CD4-positive, alpha-beta memory T cell (primary cell): ENCODE data around the gene SLC8B1. TPM values are rescaled to one million over a fixed set of nuclear protein-coding genes. Genes with fewer than 3 reads are reported as not detected.

Experiments used
- CTCF ChIA-PET: fragments of 350-600 bp; sonication (Branson Sonifier 250); formaldehyde crosslinking; loops from one replicate; lab custom pipeline; 2021; ENCODE audit warnings: inconsistent platforms; ENCODE audit not compliant: partially characterized antibody; lab: Charles Lee
- POLR2A ChIA-PET: fragments of 350-600 bp; sonication (Branson Sonifier 250); formaldehyde crosslinking; loops from one replicate; lab custom pipeline; 2021; ENCODE audit not compliant: partially characterized antibody; lab: Charles Lee
- DNase-seq, 5 donors: peaks; one replicate each; pipeline versions ENCODE4 v3.0.0 to v3.0.0-alpha.2; 2020 to 2022; ENCODE audit warnings: mixed read lengths in 1 of 5
- H3K27ac ChIP-seq: one replicate; pipeline ENCODE4 v1.7.0; 2013; ENCODE audit warnings: low read depth, low read length
- H3K27me3 ChIP-seq: 2 replicates; pipeline ENCODE4 v1.7.0; 2013; ENCODE audit warnings: mild to moderate bottlenecking, low read length, moderate library complexity; ENCODE audit not compliant: insufficient read depth
- H3K36me3 ChIP-seq: 2 replicates; pipeline ENCODE4 v1.7.0; 2013; ENCODE audit warnings: mild to moderate bottlenecking, low read length, moderate library complexity; ENCODE audit not compliant: insufficient read depth
- H3K4me1 ChIP-seq: 2 replicates; pipeline ENCODE4 v1.7.0; 2013; ENCODE audit warnings: mild to moderate bottlenecking, low read length, moderate library complexity; ENCODE audit not compliant: insufficient read depth
- H3K4me3 ChIP-seq, 2 donors: one replicate each; pipeline ENCODE4 v1.7.0; 2013; ENCODE audit warnings: low read length in 2 of 2, mild to moderate bottlenecking in 1 of 2
- H3K9me3 ChIP-seq, 2 donors: one replicate each; pipeline ENCODE4 v1.7.0; 2013; ENCODE audit warnings: low read length in 2 of 2, control low read depth in 1 of 2; ENCODE audit not compliant: control insufficient read depth in 1 of 2
- H3K27ac Mint-ChIP-seq, 7 donors: one replicate each; pipeline ENCODE4 v1.8.0; 2020 to 2021; ENCODE audit warnings: mixed read lengths in 7 of 7, mild to moderate bottlenecking in 6 of 7, inconsistent platforms in 3 of 7, moderate library complexity in 3 of 7
- H3K27me3 Mint-ChIP-seq, 2 donors: one replicate each; pipeline ENCODE4 v1.8.0; 2020 to 2021; ENCODE audit warnings: mixed read lengths in 2 of 2
- H3K36me3 Mint-ChIP-seq, 2 donors: one replicate each; pipeline ENCODE4 v1.8.0; 2020 to 2021; ENCODE audit warnings: mixed read lengths in 2 of 2, inconsistent platforms in 1 of 2, mild to moderate bottlenecking in 1 of 2
- H3K4me1 Mint-ChIP-seq, 4 donors: one replicate each; pipeline ENCODE4 v1.8.0; 2020 to 2021; ENCODE audit warnings: mixed read lengths in 4 of 4, mild to moderate bottlenecking in 1 of 4
- H3K4me3 Mint-ChIP-seq, 8 donors: one replicate each; pipeline ENCODE4 v1.8.0; 2020 to 2021; ENCODE audit warnings: mixed read lengths in 8 of 8, mild to moderate bottlenecking in 7 of 8, moderate library complexity in 6 of 8, inconsistent platforms in 3 of 8
- H3K9me3 Mint-ChIP-seq, 8 donors: one replicate each; pipeline ENCODE4 v1.8.0; 2020 to 2021; ENCODE audit warnings: mixed read lengths in 8 of 8, mild to moderate bottlenecking in 5 of 8, inconsistent platforms in 3 of 8, moderate library complexity in 1 of 8
- intact Hi-C: fragments of 100-400 bp; cut with micrococcal nuclease; formaldehyde crosslinking; loops from one replicate; pipeline ENCODE4 v1.15.1; 2023
- polyA plus RNA-seq, 2 donors: library from polyadenylated mRNA; unstranded; fragments of 300-500 nt; fragmentation: Illumina TruSeq; gene quantifications; one replicate each; pipeline ENCODE4 v1.2.3, GENCODE V29; 2021
- total RNA-seq, 2 experiments: library from RNA; stranded (reverse); gene quantifications; one replicate each; pipeline ENCODE4 v1.2.3, GENCODE V29; 2021

SLC8B1 gene
- total RNA-seq (10 to 100 TPM; 91.2 to 93.5 TPM), polyA plus RNA-seq (10 to 100 TPM; 33.9 to 51.7 TPM)

- peak within 1 kb of the TSS; percentile 92 to 99 (median 98) for H3K4me3 Mint-ChIP-seq
- no peaks in the 10 kb centered on the region for H3K9me3 Mint-ChIP-seq
- peak; percentile 75 to 85 (median 76) for DNase-seq
- peaks cover 19 to 52% (median 36%) of the 10 kb centered on the region in 4 donors for H3K4me1 Mint-ChIP-seq
- H3K36me3 Mint-ChIP-seq: peaks cover 17 to 34% of the 10 kb centered on the region in 2 donors
- intact Hi-C loops: loop anchor here (1.0 kb wide), 4 partner anchors 23 to 397 kb away; partner anchors contain the start of genes DDX54, OAS3, PLBD2 and RITA1
- Histone ChIP-seq H3K27me3 (no peaks in the 10 kb centered on the region), H3K36me3 (peaks cover 11% of the 10 kb centered on the region), H3K27ac (peak within 1 kb of the TSS; percentile 50), H3K4me3 (peak within 1 kb of the TSS; percentile 69 to 79), H3K9me3 (no peaks in the 10 kb centered on the region), H3K4me1 (peaks cover 21% of the 10 kb centered on the region)
- ChIA-PET CTCF (interaction anchor here (0.7 to 0.9 kb wide), 3 partner anchors 8 to 24 kb away, joined by 3 to 4 read pairs (median 4); no protein-coding TSS in a partner anchor), POLR2A (interaction anchor here (1.1 to 2.0 kb wide), 5 partner anchors 15 to 357 kb away, joined by 3 to 10 read pairs (median 7); partner anchors contain the start of genes DDX54, OAS2, PLBD2 and RITA1)
- no peaks in the 10 kb centered on the region for H3K27me3 Mint-ChIP-seq
- H3K27ac Mint-ChIP-seq: peak within 1 kb of the TSS; percentile 84 to 96 (median 89)
Observed at GRCh38 chr12:113334786-113335539, at the start of gene SLC8B1. Gene SLC8B1, minus strand, starts transcription at chr12:113335109. Its CDS starts 2,231 bp downstream, at chr12:113332878.

DNA sequence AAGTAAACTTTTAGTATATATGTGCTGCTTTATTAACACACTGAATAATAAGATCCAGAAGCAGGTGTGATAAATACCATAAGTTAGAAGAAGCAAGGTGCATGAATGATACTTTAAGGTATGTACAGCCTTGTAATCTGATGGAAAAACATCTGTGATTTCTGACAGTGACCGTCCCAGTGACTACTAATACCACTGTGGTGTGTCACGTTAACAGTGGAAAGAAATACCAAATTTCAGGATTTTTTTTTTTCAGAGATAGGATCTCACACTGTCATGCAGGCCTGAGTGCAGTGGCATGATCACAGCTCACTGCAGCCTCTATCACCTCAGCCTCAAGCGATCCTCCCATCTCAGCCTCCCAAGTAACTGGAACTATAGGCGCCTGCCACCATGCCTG lies 47.3 kb upstream of the SLC8B1 start:
- H3K27me3 Mint-ChIP-seq: no peaks in the 10 kb centered on the region
- H3K4me3 Mint-ChIP-seq: no peak overlapping the region
- intact Hi-C loops: no loop called here
- Histone ChIP-seq H3K27ac (no peak overlapping the region), H3K4me3 (no peak overlapping the region), H3K4me1 (no peaks in the 10 kb centered on the region), H3K27me3 (no peaks in the 10 kb centered on the region), H3K9me3 (no peaks in the 10 kb centered on the region), H3K36me3 (no peaks in the 10 kb centered on the region)
- CTCF ChIA-PET: no interaction called here
- no peak for DNase-seq
- POLR2A ChIA-PET: no interaction called here
- no peaks in the 10 kb centered on the region for H3K4me1 Mint-ChIP-seq
- no peaks in the 10 kb centered on the region for H3K9me3 Mint-ChIP-seq
- peaks cover 8 to 35% of the 10 kb centered on the region in 2 donors for H3K36me3 Mint-ChIP-seq
- no peak overlapping the region for H3K27ac Mint-ChIP-seq

- Mint-ChIP-seq H3K4me3 (no peak overlapping the region), H3K36me3 (peaks cover 11 to 39% of the 10 kb centered on the region in 2 donors), H3K9me3 (no peaks in the 10 kb centered on the region), H3K4me1 (no peaks in the 10 kb centered on the region), H3K27me3 (no peaks in the 10 kb centered on the region), H3K27ac (peak overlapping the region in 1 of 7 donors; percentile 19)
- DNase-seq: no peak
- H3K4me3 ChIP-seq: no peak overlapping the region
- ChIA-PET POLR2A (no interaction called here), CTCF (no interaction called here)
- no peak overlapping the region for H3K27ac ChIP-seq
- H3K27me3 ChIP-seq: no peaks in the 10 kb centered on the region
- intact Hi-C loops: no loop called here
- no peaks in the 10 kb centered on the region for H3K9me3 ChIP-seq
- H3K36me3 ChIP-seq: no peaks in the 10 kb centered on the region
- no peaks in the 10 kb centered on the region for H3K4me1 ChIP-seq
Observed at GRCh38 chr12:113381220-113381619, 46.3 kb upstream of the SLC8B1 start.

- ChIA-PET CTCF (no interaction called here), POLR2A (no interaction called here)
- no peak overlapping the region for H3K27ac Mint-ChIP-seq
- H3K9me3 Mint-ChIP-seq: no peaks in the 10 kb centered on the region
- Histone ChIP-seq H3K27ac (no peak overlapping the region), H3K4me3 (no peak overlapping the region), H3K36me3 (peaks cover 6% of the 10 kb centered on the region), H3K27me3 (no peaks in the 10 kb centered on the region), H3K4me1 (no peaks in the 10 kb centered on the region), H3K9me3 (no peaks in the 10 kb centered on the region)
- no peak overlapping the region for H3K4me3 Mint-ChIP-seq
- H3K27me3 Mint-ChIP-seq: no peaks in the 10 kb centered on the region
- peaks cover 29 to 54% of the 10 kb centered on the region in 2 donors for H3K36me3 Mint-ChIP-seq
- intact Hi-C loops: no loop called here
- no peak for DNase-seq
- H3K4me1 Mint-ChIP-seq: no peaks in the 10 kb centered on the region
Observed at GRCh38 chr12:113378291-113378690, 43.4 kb upstream of the SLC8B1 start.

- POLR2A ChIA-PET: no interaction called here
- no peak overlapping the region for H3K27ac Mint-ChIP-seq
- CTCF ChIA-PET: interaction anchor here (0.7 kb wide), 1 partner anchor 29 kb away, joined by 3 read pairs; no protein-coding TSS in a partner anchor
- H3K36me3 Mint-ChIP-seq: peaks cover 35 to 56% of the 10 kb centered on the region in 2 donors
- Histone ChIP-seq H3K27ac (no peak overlapping the region), H3K4me3 (no peak overlapping the region), H3K36me3 (peaks cover 6% of the 10 kb centered on the region), H3K9me3 (no peaks in the 10 kb centered on the region), H3K4me1 (no peaks in the 10 kb centered on the region), H3K27me3 (no peaks in the 10 kb centered on the region)
- H3K4me1 Mint-ChIP-seq: peaks cover 0 to 2% (median 0%) of the 10 kb centered on the region in 4 donors
- no peaks in the 10 kb centered on the region for H3K9me3 Mint-ChIP-seq
- no peak for DNase-seq
- intact Hi-C loops: no loop called here
- no peaks in the 10 kb centered on the region for H3K27me3 Mint-ChIP-seq
- no peak overlapping the region for H3K4me3 Mint-ChIP-seq
Observed at GRCh38 chr12:113374823-113375428, 40.0 kb upstream of the SLC8B1 start.

GRCh38 chr12:113373969-113374368 lies 39.1 kb upstream of the SLC8B1 start:
- Histone ChIP-seq H3K4me3 (no peak overlapping the region), H3K4me1 (no peaks in the 10 kb centered on the region), H3K9me3 (no peaks in the 10 kb centered on the region), H3K27ac (no peak overlapping the region), H3K27me3 (no peaks in the 10 kb centered on the region), H3K36me3 (peaks cover 6% of the 10 kb centered on the region)
- peaks cover 35 to 58% of the 10 kb centered on the region in 2 donors for H3K36me3 Mint-ChIP-seq
- no peak overlapping the region for H3K27ac Mint-ChIP-seq
- ChIA-PET CTCF (no interaction called here), POLR2A (no interaction called here)
- no peak for DNase-seq
- intact Hi-C loops: no loop called here
- H3K4me3 Mint-ChIP-seq: no peak overlapping the region
- no peaks in the 10 kb centered on the region for H3K9me3 Mint-ChIP-seq
- peaks cover 0 to 2% (median 0%) of the 10 kb centered on the region in 4 donors for H3K4me1 Mint-ChIP-seq
- no peaks in the 10 kb centered on the region for H3K27me3 Mint-ChIP-seq

- Histone ChIP-seq H3K4me3 (no peak overlapping the region), H3K4me1 (no peaks in the 10 kb centered on the region), H3K27ac (no peak overlapping the region), H3K9me3 (no peaks in the 10 kb centered on the region), H3K36me3 (peaks cover 6% of the 10 kb centered on the region), H3K27me3 (no peaks in the 10 kb centered on the region)
- no peaks in the 10 kb centered on the region for H3K27me3 Mint-ChIP-seq
- POLR2A ChIA-PET: no interaction called here
- H3K4me1 Mint-ChIP-seq: peaks cover 0 to 2% (median under 1%) of the 10 kb centered on the region in 4 donors
- H3K36me3 Mint-ChIP-seq: peaks cover 35 to 56% of the 10 kb centered on the region in 2 donors
- DNase-seq: no peak
- no peak overlapping the region for H3K4me3 Mint-ChIP-seq
- CTCF ChIA-PET: no interaction called here
- no peaks in the 10 kb centered on the region for H3K9me3 Mint-ChIP-seq
- H3K27ac Mint-ChIP-seq: no peak overlapping the region
- intact Hi-C loops: no loop called here
Observed at GRCh38 chr12:113373440-113373839, 38.5 kb upstream of the SLC8B1 start.
